ENCODE data around the gene MYL11.

GRCh38 chr16:30401768-30402425 lies 27.3 kb downstream of the MYL11 start:
- TF ChIP-seq POLR2AphosphoS5 (IDR thresholded peaks at IDR 0.05; ENCODE audit: borderline replicate concordance, low read depth, low read length) (no peak), EZH2 (IDR thresholded peaks at IDR 0.05) (no peak)

Measured in SK-N-MC (cell line).